Measurements from ENCODE around the gene TBC1D30.

Gene TBC1D30

GRCh38 chr12:64911081-64911480 is 86.6 kb downstream of the TBC1D30 start:
- DNase-seq (ENCODE audit: low read depth) = no peak

DNA sequence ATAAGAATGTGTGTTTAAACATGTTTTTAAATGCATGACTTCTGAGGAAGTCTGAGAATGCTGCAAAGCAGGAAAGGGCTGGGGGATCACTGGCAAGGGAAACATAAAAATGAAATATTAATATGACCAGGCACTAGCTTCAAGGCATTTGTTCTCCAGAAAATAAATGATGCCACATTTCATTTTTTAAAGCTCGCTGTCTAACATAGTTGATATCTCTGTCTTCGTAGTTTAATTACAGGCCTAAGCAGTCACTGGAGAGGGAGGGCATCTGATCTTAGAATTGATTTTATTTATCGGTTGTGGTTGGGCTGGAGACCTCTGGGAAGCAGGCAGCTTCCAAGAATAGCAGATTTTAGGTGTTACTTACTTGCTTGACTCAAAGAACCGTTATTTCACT is 87.5 kb downstream of the TBC1D30 start:
- no peak for DNase-seq (ENCODE audit: low read depth)

DNA sequence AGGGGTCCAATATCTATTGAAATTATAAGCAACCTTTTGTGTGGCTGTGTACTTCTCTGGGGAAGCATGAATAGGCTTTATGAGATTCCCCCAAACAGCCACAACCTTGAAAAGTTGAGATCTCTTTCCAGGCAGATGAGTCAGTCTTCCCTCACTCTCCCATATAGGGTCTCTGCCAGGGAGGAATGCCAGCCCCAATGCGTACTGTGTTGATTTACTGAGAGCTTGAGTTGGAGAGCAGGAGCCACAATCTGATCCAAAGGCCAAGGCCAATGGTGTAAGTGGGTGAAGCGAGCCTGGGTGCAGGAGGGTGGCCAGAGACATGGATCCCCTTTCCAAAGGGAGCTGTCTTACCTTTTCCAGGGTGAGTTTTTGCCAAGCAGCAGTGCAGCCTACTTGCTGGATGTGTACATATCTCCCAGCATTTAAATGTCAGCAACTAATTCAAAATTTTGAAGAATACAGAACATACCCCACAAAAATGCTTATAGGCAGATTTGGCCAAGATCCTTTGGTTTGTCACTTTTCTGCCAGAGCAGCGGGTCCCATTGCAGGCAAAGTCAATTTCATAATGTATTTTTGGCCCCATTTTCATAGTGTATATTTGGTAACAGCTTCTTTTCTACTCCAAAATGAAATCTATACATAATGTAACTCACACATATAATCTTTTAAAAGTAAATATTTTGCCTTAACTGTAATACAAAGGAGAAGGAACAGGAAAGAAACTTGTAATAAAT is 88.2 kb downstream of the TBC1D30 start:
- no peak for DNase-seq (ENCODE audit: low read depth)

GRCh38 chr12:64915242-64915641 is 90.8 kb downstream of the TBC1D30 start:
- no peak for DNase-seq (ENCODE audit: low read depth)

- DNase-seq (ENCODE audit: low read depth) = no peak
Measured at GRCh38 chr12:64916411-64917261, 92.2 kb downstream of the TBC1D30 start.

DNA sequence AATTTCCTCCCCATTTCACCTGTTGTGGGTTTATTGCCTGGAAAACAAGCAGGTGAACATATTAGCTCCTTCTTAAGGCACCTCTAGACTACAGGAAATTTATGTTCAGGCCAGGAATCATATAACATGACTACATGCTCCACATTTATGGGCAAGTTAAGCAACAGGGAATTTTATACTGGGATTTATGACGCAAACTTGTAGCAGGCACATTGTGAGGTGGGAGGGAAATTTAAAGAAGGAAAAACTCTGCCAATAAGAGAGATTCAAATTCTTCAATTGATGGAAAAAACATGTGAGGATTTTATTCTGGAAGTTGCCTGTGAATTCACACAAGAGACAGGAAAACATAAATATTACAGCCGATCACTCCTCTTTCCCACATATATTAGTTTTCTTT is 93.9 kb downstream of the TBC1D30 start:
- DNase-seq (ENCODE audit: low read depth) = no peak

DNA sequence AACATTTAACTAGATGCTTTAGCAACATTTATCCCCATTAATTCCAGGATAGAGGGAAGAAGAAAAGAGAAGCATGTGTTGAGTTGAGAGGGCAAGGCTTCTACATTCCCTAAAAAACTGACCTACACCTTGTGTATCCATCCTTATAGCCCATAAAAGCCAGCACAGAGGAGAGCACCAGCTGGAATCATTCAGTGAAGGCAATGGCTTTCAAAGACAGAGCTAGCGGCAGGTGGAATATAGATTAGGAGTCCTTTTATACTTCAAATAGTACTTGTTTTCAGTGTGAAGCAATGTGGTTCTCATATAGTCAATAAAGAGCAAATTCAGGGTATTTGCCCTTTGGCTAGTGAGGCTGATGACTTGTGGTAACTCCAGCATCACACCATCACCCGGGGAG is 94.4 kb downstream of the TBC1D30 start:
- DNase-seq (ENCODE audit: low read depth) = no peak

- no peak for DNase-seq (ENCODE audit: low read depth)
Measured at GRCh38 chr12:64922853-64923252, 98.4 kb downstream of the TBC1D30 start.

GRCh38 chr12:64923536-64923935 is 99.1 kb downstream of the TBC1D30 start:
- DNase-seq (ENCODE audit: low read depth) = no peak

Data from stimulated activated CD8-positive, alpha-beta memory T cell treated with anti-CD3 and anti-CD28 coated beads, Interleukin-15, amount 100 ng/mL, for 24 hours (primary cell).